AG04449 (cell line): ENCODE results near the gene ZNF750.

Experiments used
- CTCF ChIA-PET: fragments of 350-600 bp; formaldehyde crosslinking; extraction: SDS; loops from one replicate; lab custom pipeline; 2021; ENCODE audit warnings: antibody characterized with exemption; lab: Yijun Ruan, JAX
- POLR2A ChIA-PET: fragments of 400-600, 350-600 bp; formaldehyde crosslinking; extraction: SDS; loops from one replicate; lab custom pipeline; 2020; ENCODE audit warnings: antibody characterized with exemption, inconsistent platforms; lab: Yijun Ruan, JAX
- DNase-seq: peaks from one replicate; pipeline ENCODE4 v3.0.0-alpha.2; 2010; ENCODE audit warnings: low read depth, low spot score
- H3K4me3 ChIP-seq: 2 replicates; pipeline ENCODE4 v1.5.1; 2011; ENCODE audit warnings: low read depth, mild to moderate bottlenecking, control low read depth, low read length
- CTCF ChIP-seq: IDR thresholded peaks from one replicate; pipeline ENCODE4 v1.5.1; 2011; ENCODE audit warnings: mild to moderate bottlenecking, moderate library complexity, low read length, control low read depth, inconsistent platforms; ENCODE audit not compliant: insufficient read depth; ENCODE audit errors: missing control alignments

The ZNF750 gene

GRCh38 chr17:82874011-82874835 is 34.4 kb upstream of the ZNF750 start:
- CTCF ChIA-PET, result interaction anchor here (1.0 to 1.3 kb wide), 3 partner anchors 13 to 23 kb away, joined by 3 read pairs; no protein-coding TSS in a partner anchor
- no peak for TF ChIP-seq CTCF
- no peak for DNase-seq
- no peak overlapping the region for H3K4me3 ChIP-seq
- POLR2A ChIA-PET, result no interaction called here

- no peak for DNase-seq
- ChIA-PET CTCF (no interaction called here), POLR2A (no interaction called here)
- H3K4me3 ChIP-seq, result no peak overlapping the region
- TF ChIP-seq CTCF, result no peak
These were observed 33.7 kb upstream of the ZNF750 start for GRCh38 chr17:82873521-82873920.

GRCh38 chr17:82872591-82873520 is 33.0 kb upstream of the ZNF750 start:
- no peak for DNase-seq
- ChIA-PET POLR2A (no interaction called here), CTCF (interaction anchor here (1.4 to 1.7 kb wide), 2 partner anchors 12 to 91 kb away, joined by 3 to 4 read pairs; no protein-coding TSS in a partner anchor)
- no peak overlapping the region for H3K4me3 ChIP-seq
- TF ChIP-seq CTCF, result no peak

- no peak for DNase-seq
- no peak overlapping the region for H3K4me3 ChIP-seq
- no peak for TF ChIP-seq CTCF
- CTCF ChIA-PET, result interaction anchor here (1.4 to 1.7 kb wide), 2 partner anchors 13 to 90 kb away, joined by 3 to 4 read pairs; no protein-coding TSS in a partner anchor
- POLR2A ChIA-PET, result no interaction called here
These were observed 32.1 kb upstream of the ZNF750 start for GRCh38 chr17:82871776-82872561.

- no peak for DNase-seq
- no peak overlapping the region for H3K4me3 ChIP-seq
- TF ChIP-seq CTCF, result no peak
- ChIA-PET CTCF (interaction anchor here (0.9 to 1.7 kb wide), 2 partner anchors 78 to 89 kb away, joined by 3 read pairs; no protein-coding TSS in a partner anchor), POLR2A (no interaction called here)
These were observed 31.4 kb upstream of the ZNF750 start for GRCh38 chr17:82871056-82871775.
